T-helper 2 cell (primary cell): ENCODE data around the gene MEI4.
"Not testable (repeated sequence)": the region's sequence is repeated elsewhere in the genome, so short reads cannot be mapped to it uniquely, and the experiment has no call there.

Source experiments
- DNase-seq, 5 experiments: peaks; one replicate each; pipeline versions ENCODE4 v3.0.0 to v3.0.0-alpha.2; 2012 to 2022

Gene MEI4

DNA sequence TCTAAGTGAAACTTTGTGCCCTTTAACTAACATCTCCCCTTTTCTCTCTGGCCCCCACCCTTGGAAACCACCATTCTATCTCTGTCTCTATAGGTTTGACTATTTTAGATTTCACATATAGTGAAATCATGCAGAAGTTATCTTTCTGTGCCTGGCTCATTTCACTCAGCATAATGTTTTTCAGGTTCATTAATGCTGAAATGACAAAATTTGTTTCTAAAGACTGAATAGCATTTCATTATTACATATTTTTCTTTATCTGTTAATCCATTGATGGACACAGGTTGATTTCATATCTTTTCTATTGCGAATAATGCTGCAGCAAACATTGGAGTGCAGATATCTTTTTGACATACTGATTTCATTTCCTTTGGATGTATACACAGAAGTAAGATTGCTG, 30.7 kb downstream of the MEI4 start:
- no peak for DNase-seq

DNA sequence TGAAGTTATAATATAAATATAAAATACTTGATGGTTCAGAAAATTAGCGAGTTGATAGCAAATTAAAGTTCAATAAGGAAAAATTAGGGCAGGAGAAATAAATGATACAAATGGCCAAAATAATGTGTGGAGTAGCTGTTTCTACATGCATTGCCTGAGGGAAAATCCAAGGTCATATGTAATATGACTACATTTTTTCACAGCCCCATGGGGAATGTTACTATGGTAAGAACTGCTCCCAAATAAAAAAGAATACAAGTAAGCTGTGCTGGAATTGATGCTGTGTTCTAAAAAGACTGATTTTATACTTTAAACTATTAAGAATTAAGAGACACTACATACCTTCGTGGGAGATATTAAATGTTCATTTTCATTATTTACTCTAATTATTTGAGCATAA, 34.1 kb downstream of the MEI4 start:
- DNase-seq: no peak

DNA sequence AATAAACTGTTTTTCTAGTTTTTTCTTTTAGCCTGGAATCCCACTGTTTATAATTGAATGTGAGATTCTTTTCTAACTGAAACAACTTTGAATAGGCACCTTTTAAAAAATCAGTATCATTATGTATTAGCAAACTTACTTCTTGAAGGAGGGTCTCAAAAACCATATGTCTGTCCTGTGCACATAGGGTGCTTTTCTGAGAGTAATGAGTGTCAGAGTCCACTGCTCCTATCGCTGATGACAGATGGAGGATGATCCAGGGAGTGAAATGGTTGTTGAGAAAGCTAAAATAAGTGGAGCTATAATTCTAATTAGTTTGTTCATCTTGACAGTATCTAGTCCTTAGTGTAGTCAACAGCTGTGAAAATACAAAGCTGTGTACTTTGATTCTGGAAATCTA, 35.8 kb downstream of the MEI4 start:
- DNase-seq: no peak

DNA sequence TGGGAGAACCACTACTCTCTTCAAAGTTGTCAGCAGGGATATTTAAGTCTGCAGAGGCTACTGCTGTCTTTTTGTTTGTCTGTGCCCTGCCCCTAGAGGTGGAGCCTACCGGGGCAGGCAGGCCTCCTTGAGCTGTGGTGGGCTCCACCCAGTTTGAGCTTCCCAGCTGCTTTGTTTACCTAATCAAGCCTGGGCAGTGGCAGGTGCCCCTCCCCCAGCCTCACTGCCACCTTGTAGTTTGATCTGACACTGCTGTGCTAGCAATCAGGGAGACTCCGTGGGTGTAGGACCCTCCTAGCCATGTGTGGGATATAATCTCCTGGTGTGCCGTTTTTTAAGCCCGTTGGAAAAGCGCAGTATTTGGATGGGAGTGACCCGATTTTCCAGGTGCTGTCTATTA, 47.3 kb downstream of the MEI4 start:
- DNase-seq: not testable (repeated sequence)

DNA sequence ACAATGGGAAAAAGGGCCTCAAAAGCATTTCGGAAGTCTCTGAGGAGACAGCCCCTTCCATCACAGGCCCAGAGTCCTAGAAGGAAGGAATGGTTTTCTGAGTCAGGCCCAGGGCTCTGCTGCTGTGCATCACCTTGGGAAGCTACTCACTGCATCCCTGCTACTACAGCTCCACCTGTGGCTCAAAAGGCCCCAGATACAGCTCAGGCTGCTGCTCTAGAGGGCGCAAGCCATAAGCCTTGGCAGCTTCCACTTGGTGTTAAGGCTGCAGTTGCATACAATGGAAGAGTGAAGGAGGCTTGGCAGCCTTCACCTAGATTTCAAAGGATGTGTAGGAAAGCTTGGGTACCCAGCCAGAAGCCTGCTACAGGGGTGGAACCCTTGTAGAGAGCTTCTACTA, 54.8 kb downstream of the MEI4 start:
- no peak for DNase-seq

DNA sequence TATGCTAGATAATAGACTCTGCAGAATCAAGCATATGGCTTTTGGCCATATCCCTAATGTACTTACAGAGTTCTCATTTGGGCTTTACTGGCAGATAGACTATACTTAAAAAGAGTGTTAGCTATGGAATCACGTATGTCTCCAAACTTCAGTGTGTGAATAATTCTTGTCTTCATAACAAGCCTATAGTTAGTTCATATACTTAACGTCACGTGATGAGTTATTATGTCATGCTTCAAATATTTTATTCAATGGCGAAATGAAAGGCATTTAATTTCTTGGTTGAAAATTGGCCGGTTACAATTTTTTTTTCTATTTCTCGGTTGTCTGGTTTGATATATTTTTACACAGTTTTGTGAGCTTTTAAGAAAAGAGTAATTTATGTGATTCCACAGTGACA, 62.7 kb downstream of the MEI4 start:
- no peak for DNase-seq

DNA sequence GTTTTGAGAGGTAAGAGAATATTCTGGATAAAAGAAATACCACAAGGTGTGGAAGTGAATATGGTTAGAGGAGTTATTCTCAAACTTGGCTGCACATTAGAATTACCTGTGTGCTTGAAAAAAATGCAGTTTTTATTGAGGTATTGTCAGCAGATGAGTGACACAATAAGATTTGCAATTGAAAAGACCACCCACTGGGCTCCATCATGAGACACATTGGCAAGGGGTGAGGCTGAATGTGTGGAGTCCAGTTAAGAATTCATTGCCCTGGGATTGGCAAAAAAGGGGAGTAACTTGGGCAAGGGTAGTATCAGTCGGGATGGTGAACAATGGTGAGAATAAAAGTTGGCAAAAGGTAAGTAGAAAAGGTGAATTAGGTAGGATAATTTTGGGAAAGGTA, 63.5 kb downstream of the MEI4 start:
- DNase-seq: no peak

DNA sequence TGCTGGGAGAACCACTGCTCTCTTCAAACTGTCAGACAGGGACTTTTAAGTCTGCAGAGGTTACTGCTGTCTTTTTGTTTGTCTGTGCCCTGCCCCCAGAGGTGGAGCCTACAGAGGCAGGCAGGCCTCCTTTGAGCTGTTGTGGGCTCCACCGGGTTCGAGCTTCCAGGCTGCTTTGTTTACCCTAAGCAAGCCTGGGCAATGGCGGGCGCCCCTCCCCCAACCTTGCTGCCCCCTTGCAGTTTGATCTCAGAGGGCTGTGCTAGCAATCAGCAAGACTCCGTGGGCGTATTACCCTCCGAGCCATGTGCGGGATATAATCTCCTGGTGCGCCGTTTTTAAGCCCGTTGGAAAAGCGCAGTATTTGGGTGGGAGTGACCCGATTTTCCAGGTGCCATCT, 83.2 kb downstream of the MEI4 start:
- DNase-seq: not testable (repeated sequence)

DNA sequence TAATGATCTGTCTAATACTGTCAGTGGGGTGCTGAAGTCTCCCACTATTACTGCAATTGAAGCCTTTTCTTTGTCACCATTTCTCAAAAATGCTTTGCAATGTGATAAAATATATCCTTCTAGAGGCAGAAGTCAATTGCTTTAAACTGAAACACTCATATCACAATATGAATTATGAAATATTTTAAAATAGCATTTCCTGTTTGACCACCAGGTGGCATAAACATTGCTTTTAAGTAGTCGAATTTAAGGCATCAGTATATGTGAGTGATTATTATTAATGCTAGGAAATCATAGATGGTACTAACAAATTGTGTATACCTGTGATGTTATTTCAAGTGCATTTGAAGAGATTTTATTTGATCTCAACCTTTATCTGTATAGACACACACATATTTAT, 87.5 kb downstream of the MEI4 start:
- peak in 1 of 5 experiments; percentile 0 for DNase-seq

DNA sequence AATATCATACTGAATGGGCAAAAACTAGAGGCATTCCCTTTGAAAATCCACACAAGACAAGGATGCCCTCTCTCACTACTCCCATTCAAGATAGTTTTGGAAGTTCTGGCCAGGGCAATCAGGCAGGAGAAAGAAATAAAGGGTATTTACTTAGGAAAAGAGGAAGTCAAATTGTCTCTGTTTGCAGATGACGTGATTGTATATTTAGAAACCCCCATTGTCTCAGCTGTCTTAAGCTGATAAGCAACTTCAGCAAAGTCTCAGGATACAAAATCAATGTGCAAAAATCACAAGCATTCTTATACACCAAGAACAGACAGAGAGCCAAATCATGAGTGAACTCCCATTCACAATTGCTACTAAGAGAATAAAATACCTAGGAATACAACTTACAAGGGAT, 99.3 kb downstream of the MEI4 start:
- not testable (repeated sequence) for DNase-seq

DNA sequence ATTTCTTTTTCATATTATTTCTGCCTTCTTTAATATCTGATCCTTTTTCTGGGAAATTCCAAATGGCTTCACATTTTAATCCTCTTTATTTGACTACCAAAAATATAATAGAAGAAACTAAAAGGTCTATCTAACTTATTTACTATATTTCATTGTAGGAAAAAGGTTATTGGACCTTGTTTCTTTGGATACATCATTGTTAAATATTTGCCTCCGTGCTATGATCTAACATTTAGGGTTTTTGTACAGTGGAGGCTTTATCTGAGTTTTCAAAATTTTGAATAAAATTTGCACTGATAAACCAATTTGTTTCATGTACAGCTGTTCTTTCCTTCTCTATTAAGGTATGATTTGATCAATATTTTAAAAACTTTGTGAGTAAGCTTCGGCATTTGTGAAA, 109.5 kb downstream of the MEI4 start:
- no peak for DNase-seq

DNA sequence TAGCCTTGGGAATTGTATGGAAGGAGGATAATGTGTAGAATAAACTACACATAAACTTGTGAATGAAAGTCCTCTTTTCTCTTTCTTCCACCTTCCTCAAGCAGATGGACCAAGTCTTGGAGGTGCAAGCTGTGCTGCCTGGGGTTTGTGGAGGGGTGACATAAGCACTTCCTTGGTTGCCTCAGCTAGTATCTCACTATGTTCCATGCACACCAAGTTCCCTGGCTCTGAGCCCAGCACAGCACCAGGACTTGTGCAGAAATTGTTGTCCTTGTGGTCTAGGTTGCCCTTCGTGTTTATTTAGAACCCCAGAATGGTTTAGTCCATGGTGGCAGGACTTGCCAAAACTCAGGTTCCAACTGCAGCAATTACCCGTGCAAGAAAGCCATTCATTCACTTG, 110.3 kb downstream of the MEI4 start:
- DNase-seq: no peak

DNA sequence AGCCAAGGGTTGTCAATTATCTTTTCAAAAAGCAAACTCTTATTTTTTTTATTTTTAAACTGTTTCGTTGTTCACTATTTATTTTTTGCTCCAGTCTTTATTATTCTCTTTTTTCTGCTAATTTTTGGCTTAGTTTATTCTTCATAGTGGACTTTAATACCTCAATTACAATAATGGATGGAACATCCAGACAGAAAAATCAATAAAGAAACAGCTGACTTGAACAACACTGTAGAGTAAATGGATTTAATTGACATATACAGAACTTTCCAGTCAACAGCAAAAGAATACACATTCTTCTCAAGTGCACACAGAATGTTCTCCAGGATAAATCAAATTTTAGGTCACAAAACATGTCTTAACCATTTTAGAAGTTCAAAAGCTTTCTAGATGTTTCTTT, 111.5 kb downstream of the MEI4 start:
- no peak for DNase-seq

DNA sequence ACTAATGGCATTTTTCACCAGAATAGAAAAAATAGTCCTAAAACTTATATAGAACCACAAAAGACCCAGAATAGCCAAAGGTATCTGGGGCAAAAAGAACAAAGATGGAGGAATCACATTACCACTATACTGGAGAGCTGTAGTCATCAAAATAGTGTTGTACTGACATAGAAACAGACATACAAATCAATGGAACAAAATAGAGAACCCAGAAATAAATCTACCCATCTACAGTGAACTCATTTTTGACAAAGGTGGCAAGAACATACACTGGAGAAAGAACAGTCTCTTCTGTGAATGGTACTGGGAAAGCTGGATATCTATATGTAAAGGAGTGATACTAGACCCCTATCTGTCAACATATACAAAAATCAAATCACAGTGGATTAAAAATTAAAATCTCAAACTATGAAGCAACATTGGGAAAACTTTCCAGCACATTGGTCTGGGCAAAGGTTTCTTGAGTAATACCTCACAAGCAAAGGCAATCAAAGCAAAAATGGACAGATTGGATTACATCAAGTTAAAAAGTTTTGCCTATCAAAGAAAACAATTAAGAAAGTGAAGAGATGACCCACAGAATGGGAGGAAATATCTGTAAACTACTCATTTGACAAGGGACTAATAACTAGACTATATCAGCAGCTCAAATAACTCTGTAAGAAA, 120.5 kb downstream of the MEI4 start:
- DNase-seq: no peak

DNA sequence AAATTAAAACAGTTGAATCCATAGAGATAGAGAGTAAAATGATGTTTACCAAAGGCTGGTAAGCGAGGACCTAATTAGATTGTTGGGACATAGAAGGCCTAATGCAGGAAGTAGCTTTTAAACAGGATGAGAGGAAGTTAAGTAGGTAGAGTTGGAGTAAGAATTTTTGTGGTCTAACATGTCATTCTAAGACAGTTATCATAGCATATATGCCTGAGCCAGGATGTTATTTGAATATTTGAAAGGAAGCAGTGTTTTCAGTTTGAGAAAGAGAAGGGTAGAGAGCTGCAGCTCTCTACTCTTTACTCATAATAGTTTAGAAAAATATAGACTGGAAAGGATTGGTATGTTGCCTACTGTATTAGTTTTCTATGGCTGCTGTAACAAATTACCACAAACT, 121.6 kb downstream of the MEI4 start:
- DNase-seq: no peak

DNA sequence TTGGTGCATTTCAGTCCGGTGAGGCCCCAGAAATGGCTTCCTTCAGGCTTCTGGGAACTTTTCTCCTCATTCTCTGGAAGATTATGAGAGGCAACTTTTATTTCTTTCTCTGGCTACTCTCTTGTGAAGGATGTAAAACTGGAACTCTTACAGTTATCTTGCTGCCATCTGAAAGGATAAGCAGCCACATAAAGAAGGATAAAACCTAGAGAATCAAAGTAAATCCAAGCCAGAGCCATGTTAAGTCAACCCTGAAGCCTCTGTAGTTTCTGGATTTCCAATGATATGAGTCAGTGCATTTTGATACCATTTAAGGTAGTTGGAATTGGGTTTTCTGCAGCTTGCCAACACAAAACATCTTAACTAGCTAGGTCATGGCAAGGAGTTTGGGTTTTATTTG, 123.6 kb downstream of the MEI4 start:
- no peak for DNase-seq

DNA sequence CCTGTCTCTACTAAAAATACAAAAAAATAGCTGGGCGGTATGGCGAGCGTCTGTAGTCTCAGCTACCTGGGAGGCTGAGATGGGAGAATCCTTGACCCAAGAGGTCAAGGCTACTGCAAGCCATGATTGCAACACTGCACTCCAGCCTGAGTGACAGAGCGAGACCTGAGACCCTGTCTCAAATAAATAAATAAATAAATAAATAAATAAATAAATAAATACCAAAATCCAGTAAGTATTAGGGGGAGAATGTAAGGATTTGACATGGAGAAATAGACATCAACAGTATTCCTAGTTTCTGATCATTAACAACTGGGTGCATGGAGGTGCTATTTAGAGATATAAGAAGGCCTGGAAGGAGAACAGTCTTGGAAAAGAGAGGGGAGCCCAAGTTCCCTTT, 125.7 kb downstream of the MEI4 start:
- no peak for DNase-seq

DNA sequence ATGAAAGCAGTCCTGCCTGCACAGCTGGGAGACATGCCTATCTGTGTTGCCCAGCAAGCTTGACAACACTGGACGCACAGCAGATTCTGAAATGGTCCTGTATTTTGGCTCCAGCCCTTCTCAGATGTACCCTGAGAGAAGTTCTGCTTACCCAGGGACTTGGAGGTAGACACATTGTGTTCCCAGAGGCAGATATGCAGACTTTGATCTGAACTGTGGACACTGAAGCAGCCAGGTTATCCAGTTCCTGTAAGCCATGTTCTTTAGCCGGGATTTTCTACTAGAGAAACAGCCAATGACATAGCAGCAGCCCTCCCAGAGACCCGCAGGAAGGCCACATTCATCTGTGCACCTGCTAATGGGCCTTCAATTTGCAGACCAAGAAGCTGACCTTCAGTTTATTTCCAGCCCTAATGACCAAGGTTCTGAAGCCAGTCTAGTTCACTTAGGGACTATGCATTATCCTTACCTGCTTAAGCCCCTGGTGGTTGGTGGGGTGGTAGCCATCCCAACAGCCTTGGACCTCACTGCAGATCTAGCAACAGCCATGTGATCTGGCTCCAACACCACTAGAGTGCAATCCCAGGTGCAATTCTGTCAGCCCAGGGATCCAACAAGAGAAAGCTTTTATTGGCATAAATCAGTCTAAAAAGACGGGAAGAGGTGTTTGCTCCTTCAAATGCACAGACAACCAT, 134.2 kb downstream of the MEI4 start:
- DNase-seq: no peak

DNA sequence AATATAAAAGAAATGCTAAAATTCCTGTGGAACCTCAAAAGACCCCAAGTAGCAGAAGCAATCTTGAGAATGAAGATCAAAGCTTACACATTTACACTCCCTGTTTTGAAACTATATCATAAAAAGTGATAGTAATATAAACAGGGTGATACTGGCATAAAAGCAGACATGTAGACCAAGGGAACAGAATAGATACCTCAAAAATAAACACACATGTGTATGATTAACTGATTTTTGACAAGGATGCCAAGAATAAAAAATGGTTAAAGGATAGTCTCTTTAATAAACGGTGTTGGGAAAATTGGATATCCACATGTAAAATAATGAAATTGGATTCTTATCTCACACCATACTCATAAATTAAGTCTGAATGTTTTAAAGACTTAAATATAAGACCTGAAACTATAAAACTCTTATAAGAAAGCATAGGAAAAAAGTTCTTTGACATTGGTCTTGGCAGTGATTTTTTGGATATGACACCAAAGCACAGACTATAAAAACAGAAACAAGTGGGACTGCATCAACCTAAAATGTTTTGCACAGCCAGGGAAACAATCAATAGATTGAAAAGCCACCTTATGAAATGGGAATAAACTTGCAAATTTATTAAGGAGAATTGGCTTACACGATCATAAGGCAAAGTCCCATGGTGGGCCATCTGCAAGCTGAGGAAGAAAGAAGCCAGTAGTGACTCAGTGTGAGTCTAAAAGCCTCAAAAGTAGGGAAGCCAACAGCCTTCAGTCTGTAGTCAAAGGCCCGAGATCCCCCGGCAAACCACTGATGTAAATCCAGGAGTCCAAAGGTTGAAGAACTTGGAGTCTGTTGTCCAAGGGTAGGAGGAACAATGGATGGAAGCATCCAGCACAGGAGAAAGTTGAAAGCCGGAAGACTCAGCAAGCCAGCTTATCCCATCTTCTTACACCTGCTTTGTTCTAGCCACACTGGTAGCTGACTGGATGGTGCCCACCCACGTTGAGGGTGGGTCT, 144.3 kb downstream of the MEI4 start:
- no peak for DNase-seq

DNA sequence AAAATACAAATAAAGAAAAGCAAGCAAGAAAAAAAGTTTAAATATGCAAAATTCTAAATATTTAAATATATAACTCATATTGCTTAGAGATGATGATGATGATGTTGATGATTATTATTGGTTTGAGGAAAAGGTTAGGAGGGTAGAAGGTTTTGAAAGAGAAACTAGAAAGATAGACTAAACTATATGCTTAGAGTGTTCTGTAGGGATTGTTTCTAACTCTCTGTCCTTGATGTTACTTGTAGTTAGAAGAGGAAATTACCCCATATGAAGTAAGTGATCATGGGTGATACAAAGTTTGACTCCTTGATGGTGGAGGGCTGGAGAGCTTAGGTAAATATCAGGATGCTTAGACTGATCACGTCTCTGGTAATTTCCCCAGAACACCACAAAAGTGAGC, 159.5 kb downstream of the MEI4 start:
- no peak for DNase-seq

DNA sequence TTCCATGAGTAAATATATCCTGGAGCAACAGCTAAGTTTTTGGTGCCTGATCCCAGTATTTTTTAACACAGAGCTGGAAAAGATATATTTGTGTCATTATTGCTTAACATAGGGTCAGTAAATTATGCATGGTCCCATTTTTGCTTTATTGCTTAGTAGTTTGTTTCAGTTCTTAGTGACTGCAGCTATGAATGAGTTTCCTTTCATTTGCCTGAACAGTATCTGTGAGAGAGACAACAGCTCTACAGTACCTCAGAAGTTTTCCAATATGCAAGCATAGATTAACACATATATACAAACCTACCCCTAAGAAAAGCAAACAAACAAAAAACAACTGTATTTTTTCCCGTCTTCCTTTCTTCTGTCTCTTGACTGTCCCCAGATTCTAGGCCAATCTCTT, 160.3 kb downstream of the MEI4 start:
- no peak for DNase-seq

DNA sequence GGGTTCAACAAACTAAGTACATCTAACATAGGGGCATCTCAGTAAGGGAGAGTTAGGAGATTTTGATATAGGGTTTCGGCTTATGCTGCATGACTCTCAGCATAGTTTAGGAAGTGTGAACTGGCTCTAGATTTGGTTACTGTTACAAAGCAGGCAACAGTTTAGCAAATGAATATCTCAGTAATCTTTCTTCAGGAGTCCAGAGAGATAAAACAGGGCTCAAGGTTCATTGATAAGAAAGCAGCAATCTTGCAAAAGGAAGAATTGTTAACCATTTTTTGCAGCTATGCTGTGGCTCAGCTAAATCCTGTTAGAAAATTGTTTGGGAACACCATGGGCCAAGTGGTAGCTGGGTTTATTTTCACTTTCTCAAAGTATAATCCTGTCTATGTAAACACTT, 161.3 kb downstream of the MEI4 start:
- no peak for DNase-seq

DNA sequence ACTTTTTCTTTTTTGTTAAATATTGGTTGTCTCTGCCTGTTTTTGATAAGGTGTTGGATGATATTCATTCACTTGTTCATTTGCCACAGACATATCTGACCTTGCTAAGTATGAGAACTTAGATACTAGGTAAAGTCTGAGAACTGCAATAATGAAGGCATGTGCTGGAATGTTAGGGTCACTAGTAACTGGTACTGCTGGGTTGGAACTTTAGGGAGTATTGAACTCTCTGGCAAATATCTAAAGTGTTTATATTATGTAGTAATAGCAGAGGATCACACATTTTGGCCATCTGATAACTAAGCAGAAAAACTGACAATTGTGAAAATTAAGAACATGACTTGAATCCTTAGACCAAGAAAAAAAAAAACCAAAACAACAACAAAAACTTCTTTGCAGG, 162.7 kb downstream of the MEI4 start:
- no peak for DNase-seq
